BJ (cell line): ENCODE measurements around the gene SMIM20. TPM values are rescaled to one million over a fixed set of nuclear protein-coding genes. Genes with fewer than 3 reads are reported as not detected.

Experiments used
- CTCF ChIA-PET: fragments of 350-600 bp; formaldehyde crosslinking; extraction: SDS; loops from one replicate; lab custom pipeline; 2021; ENCODE audit warnings: antibody characterized with exemption, inconsistent platforms; lab: Yijun Ruan, JAX
- POLR2A ChIA-PET: fragments of 300-600 bp; sonication (Branson Sonifier 250); formaldehyde crosslinking; extraction: SDS; loops from one replicate; lab custom pipeline; 2021; ENCODE audit warnings: antibody characterized with exemption; lab: Charles Lee
- DNase-seq: peaks from one replicate; pipeline ENCODE4 v3.0.0-alpha.2; 2011; ENCODE audit warnings: low read depth
- H3K27me3 ChIP-seq: 2 replicates; pipeline ENCODE4 v1.6.0; 2011; ENCODE audit warnings: low read length; ENCODE audit not compliant: control insufficient read depth, insufficient read depth
- H3K36me3 ChIP-seq: 2 replicates; pipeline ENCODE4 v1.5.1; 2011; ENCODE audit warnings: low read length; ENCODE audit not compliant: control insufficient read depth, insufficient read depth
- H3K4me3 ChIP-seq: 2 replicates; pipeline ENCODE4 v1.5.1; 2011; ENCODE audit warnings: low read depth, mild to moderate bottlenecking, control low read depth, low read length
- polyA plus RNA-seq: library from polyadenylated mRNA; depleted of rRNA; stranded (reverse); fragments of >200 nt; gene quantifications from 2 replicates; pipeline ENCODE4 v1.2.3, GENCODE V29; 2011
- TF ChIP-seq, protein P1 (sequence below): IDR thresholded peaks from 2 replicates; pipeline ENCODE4 v1.5.1; 2011; ENCODE audit warnings: low read depth, mild to moderate bottlenecking, control low read depth, inconsistent platforms, low read length, moderate library complexity; ENCODE audit not compliant: insufficient read depth

The SMIM20 gene
- polyA plus RNA-seq, 1 experiment, result 15.7 TPM

DNA sequence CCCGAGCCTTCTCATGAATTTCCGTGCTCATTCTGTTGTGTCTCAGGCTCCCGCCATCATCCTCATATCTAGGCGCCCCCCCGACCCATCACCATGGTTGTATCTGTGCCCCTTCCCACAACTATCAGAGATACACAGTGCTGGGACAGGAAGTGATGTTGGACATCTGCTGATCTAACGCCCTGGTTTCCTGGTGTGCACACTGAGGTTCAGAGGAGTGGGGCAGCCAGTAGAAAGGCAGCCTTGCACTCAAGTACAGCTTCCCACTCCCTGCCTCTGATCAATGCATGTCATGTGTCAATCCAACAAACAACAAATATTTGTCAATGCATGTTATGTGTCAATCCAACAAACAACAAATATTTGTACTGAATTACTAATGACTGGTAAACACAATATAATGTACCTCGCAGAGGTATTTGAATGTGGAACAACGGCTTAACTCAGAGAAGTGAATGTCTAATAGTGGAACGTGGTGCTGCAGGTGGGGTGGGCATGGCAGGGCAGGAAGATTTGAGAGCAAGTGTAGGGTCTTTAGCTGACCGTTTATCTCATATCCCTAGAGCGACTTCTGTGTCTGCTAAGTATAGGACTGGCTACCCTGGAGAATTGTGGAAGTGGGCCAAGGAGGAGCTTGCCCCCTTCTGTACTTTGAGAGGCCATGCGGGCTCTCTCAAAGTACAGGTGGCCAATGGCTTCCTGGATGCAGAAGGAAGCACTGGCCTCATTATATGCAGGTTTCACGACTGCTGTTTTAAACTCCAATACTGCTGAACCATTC, 41.0 kb upstream of the SMIM20 start:
- DNase-seq, result no peak
- H3K36me3 ChIP-seq, result no peaks in the 10 kb centered on the region
- H3K27me3 ChIP-seq, result peaks cover 4% of the 10 kb centered on the region
- ChIA-PET CTCF (interaction anchor here (0.9 kb wide), 1 partner anchor 9 kb away, joined by 3 read pairs; no protein-coding TSS in a partner anchor), POLR2A (no interaction called here)
- H3K4me3 ChIP-seq, result no peak overlapping the region
- TF ChIP-seq, protein P1, sequence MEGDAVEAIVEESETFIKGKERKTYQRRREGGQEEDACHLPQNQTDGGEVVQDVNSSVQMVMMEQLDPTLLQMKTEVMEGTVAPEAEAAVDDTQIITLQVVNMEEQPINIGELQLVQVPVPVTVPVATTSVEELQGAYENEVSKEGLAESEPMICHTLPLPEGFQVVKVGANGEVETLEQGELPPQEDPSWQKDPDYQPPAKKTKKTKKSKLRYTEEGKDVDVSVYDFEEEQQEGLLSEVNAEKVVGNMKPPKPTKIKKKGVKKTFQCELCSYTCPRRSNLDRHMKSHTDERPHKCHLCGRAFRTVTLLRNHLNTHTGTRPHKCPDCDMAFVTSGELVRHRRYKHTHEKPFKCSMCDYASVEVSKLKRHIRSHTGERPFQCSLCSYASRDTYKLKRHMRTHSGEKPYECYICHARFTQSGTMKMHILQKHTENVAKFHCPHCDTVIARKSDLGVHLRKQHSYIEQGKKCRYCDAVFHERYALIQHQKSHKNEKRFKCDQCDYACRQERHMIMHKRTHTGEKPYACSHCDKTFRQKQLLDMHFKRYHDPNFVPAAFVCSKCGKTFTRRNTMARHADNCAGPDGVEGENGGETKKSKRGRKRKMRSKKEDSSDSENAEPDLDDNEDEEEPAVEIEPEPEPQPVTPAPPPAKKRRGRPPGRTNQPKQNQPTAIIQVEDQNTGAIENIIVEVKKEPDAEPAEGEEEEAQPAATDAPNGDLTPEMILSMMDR, result no peak

DNA sequence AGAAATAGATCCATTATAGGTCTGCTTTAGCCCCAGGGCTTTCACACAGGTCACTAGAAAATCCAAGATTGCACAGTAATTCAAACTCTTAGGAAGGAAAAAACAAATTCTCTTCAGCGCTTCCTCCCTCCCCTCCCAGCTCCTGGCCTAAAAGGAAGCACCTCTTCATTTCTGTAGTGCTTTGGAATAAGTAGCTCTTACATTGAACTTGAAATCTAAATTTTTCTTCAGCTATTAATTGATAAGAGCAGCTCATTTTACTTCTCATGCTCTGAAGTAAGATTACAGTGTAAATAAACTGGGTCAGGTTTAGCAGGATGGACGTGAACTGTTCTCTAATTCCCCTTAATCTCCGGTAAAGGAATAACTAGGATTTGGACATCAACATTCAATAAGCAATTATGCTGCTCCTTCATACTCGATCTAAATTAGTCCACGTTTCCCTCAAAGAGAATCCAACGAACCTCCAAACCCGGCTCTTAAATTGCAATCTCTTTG, 40.3 kb upstream of the SMIM20 start:
- DNase-seq, result no peak
- ChIA-PET POLR2A (no interaction called here), CTCF (interaction anchor here (0.9 kb wide), 1 partner anchor 9 kb away, joined by 3 read pairs; no protein-coding TSS in a partner anchor)
- Histone ChIP-seq H3K36me3 (no peaks in the 10 kb centered on the region), H3K4me3 (no peak overlapping the region), H3K27me3 (peaks cover 2% of the 10 kb centered on the region; the same call in 1 of the 2 replicates)
- TF ChIP-seq, protein P1, result no peak

DNA sequence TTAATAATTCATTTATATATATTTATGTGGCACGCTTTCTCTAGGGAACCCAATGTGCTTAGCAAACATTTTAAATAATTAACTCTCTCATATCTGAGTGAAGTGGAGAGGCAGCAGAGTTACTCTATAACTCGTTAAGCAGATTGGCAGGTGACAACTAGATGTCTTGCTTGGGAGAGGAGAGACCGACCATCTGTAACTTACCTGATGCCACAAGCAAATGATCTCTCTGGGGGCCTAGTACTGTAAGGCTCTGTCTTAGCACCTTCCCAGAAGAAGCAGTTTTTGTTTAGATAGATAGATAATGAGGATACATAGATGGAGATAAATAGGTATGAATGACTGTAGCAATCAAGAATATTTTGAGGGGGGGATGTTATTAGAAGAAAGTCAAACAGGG, 39.4 kb upstream of the SMIM20 start:
- Histone ChIP-seq H3K36me3 (no peaks in the 10 kb centered on the region), H3K27me3 (peaks cover 2% of the 10 kb centered on the region; the same call in 1 of the 2 replicates), H3K4me3 (no peak overlapping the region)
- DNase-seq, result no peak
- POLR2A ChIA-PET, result no interaction called here
- CTCF ChIA-PET, result no interaction called here
- TF ChIP-seq, protein P1, result no peak

DNA sequence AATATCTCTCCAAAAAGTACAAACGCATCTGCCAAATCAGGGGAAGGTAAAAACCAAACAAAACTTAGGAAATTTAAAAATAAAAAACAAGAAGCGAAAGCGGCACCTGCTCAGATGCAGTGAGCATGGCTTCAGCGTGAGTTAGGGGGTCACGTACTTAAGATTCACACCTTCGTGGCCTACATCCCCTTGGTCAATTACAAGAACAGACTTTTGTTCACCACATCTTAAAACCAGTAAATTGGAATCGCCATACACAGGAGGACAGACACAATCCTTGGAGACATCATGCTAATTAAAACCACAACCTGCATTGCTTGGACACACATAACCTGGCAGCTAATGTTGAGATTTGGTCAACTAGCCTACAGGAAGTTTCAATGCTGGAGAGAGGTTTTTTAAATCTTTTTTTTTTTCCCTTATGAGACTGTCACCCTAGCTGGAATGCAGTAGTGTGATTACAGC, 38.7 kb upstream of the SMIM20 start:
- DNase-seq, result no peak
- POLR2A ChIA-PET, result no interaction called here
- no peaks in the 10 kb centered on the region for H3K36me3 ChIP-seq
- peaks cover 2% of the 10 kb centered on the region; the same call in 1 of the 2 replicates for H3K27me3 ChIP-seq
- TF ChIP-seq, protein P1, result no peak
- no peak overlapping the region for H3K4me3 ChIP-seq
- CTCF ChIA-PET, result no interaction called here

DNA sequence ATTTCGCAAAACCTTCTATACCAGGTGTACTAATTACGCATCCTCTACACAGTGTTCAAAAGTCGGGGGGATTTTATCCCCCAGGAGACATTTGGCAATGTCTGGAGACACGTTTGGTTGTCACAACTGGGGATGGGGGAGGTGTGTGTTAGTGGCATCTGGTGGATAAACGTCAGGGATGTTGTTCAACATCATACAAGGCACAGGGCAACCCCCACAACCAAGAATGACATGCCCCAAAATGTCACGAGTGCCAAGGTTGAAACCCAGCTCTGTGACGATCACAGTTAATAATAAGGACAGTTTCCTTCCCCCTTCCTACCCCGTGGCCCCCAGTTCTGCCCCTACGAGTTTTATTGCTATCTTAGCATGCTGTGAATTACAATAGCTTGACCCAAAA, 35.3 kb upstream of the SMIM20 start:
- CTCF ChIA-PET, result interaction anchor here (1.5 kb wide), 1 partner anchor 111 kb away, joined by 4 read pairs; no protein-coding TSS in a partner anchor

More for the DNA sequence above, 35.3 kb upstream of the SMIM20 start:
- TF ChIP-seq, protein P1, result no peak
- no peaks in the 10 kb centered on the region; the same call in 1 of the 2 replicates for H3K27me3 ChIP-seq
- no peaks in the 10 kb centered on the region for H3K36me3 ChIP-seq
- no peak overlapping the region for H3K4me3 ChIP-seq
- DNase-seq, result no peak
- POLR2A ChIA-PET, result no interaction called here
